ENCODE results near the gene TTLL7.

TTLL7 gene

GRCh38 chr1:83857716-83858115 lies 141.2 kb downstream of the TTLL7 start:
- no peak for FAIRE-seq
- DNase-seq (ENCODE audit: insufficient read length, low spot score), result no peak
- TF ChIP-seq, protein P1, sequence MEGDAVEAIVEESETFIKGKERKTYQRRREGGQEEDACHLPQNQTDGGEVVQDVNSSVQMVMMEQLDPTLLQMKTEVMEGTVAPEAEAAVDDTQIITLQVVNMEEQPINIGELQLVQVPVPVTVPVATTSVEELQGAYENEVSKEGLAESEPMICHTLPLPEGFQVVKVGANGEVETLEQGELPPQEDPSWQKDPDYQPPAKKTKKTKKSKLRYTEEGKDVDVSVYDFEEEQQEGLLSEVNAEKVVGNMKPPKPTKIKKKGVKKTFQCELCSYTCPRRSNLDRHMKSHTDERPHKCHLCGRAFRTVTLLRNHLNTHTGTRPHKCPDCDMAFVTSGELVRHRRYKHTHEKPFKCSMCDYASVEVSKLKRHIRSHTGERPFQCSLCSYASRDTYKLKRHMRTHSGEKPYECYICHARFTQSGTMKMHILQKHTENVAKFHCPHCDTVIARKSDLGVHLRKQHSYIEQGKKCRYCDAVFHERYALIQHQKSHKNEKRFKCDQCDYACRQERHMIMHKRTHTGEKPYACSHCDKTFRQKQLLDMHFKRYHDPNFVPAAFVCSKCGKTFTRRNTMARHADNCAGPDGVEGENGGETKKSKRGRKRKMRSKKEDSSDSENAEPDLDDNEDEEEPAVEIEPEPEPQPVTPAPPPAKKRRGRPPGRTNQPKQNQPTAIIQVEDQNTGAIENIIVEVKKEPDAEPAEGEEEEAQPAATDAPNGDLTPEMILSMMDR (IDR thresholded peaks at IDR 0.05; ENCODE audit: insufficient read depth, missing control alignments), result no peak

DNA sequence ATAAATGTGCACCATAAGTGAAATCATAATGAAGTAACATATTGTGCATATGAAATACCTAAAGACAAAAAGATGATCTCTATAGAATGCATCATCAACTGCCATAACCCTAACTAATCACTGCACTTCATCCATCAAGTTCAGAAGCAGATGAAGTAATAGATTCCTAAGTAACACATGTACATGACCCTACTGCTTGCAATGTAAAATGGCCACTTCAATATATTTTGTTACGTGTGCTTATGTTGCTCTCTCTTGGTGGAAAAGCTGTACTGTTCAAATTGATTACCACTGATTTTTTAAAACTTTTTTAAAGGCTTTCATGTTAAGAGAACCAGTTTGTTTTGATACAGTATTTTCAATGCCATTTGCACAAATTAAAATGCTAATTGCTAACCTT lies 141.8 kb downstream of the TTLL7 start:
- TF ChIP-seq, protein P1 (IDR thresholded peaks at IDR 0.05; ENCODE audit: insufficient read depth, missing control alignments), result peak; percentile 57
- DNase-seq (ENCODE audit: insufficient read length, low spot score), result no peak
- peak; percentile 53 for FAIRE-seq

GRCh38 chr1:83856381-83856780 lies 142.6 kb downstream of the TTLL7 start:
- DNase-seq (ENCODE audit: insufficient read length, low spot score) (no peak), FAIRE-seq (no peak)
- TF ChIP-seq, protein P1 (IDR thresholded peaks at IDR 0.05; ENCODE audit: insufficient read depth, missing control alignments), result no peak

DNA sequence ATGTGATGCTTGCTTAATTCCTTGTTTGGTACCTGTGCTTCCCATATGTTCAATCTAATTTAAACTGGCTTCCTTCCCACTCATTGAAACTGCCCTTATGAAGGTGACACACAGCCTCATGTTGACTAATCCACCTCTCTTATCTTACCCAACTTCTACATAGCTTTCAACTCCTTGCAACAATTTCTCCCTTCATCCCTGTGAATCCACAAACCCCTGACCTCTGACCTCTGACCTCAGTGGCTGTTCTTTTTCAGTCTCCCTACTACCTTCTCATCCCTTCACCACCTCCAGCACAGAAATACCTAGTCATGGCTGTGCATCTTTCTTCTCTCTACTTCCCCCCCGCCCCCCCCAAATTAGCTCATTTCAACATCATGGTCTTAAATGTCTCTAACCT lies 144.5 kb downstream of the TTLL7 start:
- FAIRE-seq (no peak), DNase-seq (ENCODE audit: insufficient read length, low spot score) (no peak)
- TF ChIP-seq, protein P1 (IDR thresholded peaks at IDR 0.05; ENCODE audit: insufficient read depth, missing control alignments), result no peak

GRCh38 chr1:83850834-83851233 lies 148.1 kb downstream of the TTLL7 start:
- TF ChIP-seq, protein P1 (IDR thresholded peaks at IDR 0.05; ENCODE audit: insufficient read depth, missing control alignments), result no peak
- FAIRE-seq, result no peak

DNA sequence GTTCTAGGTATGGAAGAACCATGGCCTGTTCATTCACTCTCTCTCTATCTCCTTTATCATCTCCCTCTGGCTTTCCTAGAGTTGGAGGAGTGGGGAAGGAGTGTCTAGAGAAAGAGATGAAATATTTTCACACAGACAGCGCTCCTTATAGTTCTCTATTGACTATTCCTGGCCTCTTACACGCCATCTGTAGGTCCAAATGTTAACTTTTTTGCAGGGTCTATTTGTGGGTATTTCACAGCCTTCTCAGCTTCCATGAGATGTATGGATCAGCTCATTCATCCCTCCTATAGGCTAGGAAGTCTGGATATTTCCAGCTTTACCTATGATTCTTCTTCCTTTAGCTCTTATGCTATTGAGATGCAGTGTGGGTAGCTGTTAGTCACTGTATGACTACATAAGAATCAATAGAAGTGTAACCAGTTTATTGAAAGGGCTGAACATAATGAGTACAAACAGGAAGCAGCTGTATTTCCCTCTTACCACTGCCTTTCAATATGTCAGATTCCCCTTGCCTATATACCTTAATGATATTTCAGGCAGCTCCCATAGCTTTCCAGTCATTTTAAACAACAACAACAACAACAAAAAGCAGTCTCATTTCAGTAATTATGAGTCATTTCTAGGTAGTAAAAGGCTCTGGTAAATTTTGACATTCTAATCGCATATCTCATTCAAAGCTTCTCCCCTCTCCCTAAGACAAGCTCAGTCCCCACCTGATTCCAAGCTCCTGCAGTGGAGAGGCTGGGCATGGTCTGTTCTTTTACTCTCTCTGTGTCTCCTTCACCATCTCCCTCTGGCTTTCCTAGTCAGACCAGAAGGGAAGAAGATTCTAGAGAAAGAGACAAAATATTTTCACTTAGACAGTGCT lies 149.5 kb downstream of the TTLL7 start:
- TF ChIP-seq, protein P1 (IDR thresholded peaks at IDR 0.05; ENCODE audit: insufficient read depth, missing control alignments), result no peak
- FAIRE-seq (no peak), DNase-seq (ENCODE audit: insufficient read length, low spot score) (no peak)

More at GRCh38 chr1:83850834-83851233, 148.1 kb downstream of the TTLL7 start:
- no peak for DNase-seq (ENCODE audit: insufficient read length, low spot score)

DNA sequence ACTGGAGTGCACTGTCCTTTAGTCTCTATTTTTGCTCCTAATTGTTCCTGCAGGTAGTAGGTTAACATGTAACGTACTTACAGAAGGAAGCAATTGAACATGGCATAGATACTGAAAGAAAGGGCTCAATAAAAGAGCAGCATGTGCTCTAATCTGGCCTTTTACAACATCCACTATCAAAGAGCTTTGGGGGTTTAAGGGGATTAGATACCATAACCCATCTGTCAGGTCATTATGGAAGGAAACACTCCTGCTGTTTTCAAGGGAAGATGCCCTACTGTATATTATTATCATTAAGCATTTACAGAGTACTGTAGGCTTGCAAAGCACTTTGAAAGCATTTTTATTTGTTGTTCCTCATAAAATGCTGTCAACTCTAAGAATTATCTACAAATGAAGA lies 152.8 kb downstream of the TTLL7 start:
- TF ChIP-seq, protein P1 (IDR thresholded peaks at IDR 0.05; ENCODE audit: insufficient read depth, missing control alignments), result no peak
- DNase-seq (ENCODE audit: insufficient read length, low spot score) (peak; percentile 15), FAIRE-seq (peak; percentile 95)
